ENCODE measurements around the gene YWHAH.

GRCh38 chr22:31904651-31905050 lies 39.7 kb upstream of the YWHAH start:
- TF ChIP-seq, protein P1, sequence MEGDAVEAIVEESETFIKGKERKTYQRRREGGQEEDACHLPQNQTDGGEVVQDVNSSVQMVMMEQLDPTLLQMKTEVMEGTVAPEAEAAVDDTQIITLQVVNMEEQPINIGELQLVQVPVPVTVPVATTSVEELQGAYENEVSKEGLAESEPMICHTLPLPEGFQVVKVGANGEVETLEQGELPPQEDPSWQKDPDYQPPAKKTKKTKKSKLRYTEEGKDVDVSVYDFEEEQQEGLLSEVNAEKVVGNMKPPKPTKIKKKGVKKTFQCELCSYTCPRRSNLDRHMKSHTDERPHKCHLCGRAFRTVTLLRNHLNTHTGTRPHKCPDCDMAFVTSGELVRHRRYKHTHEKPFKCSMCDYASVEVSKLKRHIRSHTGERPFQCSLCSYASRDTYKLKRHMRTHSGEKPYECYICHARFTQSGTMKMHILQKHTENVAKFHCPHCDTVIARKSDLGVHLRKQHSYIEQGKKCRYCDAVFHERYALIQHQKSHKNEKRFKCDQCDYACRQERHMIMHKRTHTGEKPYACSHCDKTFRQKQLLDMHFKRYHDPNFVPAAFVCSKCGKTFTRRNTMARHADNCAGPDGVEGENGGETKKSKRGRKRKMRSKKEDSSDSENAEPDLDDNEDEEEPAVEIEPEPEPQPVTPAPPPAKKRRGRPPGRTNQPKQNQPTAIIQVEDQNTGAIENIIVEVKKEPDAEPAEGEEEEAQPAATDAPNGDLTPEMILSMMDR (IDR thresholded peaks at IDR 0.05; ENCODE audit: borderline replicate concordance, extremely low read depth, low read length, poor library complexity, severe bottlenecking), result no peak
- no peak for TF ChIP-seq EZH2 (IDR thresholded peaks at IDR 0.05; ENCODE audit: borderline replicate concordance, low read depth, low read length, severe bottlenecking)

Measured in DND-41 (cell line).